AG08396 (cell line): ENCODE data around the gene FAM185A.
"Not testable (repeated sequence)": the region's sequence is repeated elsewhere in the genome, so short reads cannot be mapped to it uniquely, and the experiment has no call there.

Experiments
- DNase-seq: peaks from one replicate; pipeline ENCODE4 v3.0.0; 2012; ENCODE audit warnings: low spot score, mixed read lengths

Gene FAM185A

DNA sequence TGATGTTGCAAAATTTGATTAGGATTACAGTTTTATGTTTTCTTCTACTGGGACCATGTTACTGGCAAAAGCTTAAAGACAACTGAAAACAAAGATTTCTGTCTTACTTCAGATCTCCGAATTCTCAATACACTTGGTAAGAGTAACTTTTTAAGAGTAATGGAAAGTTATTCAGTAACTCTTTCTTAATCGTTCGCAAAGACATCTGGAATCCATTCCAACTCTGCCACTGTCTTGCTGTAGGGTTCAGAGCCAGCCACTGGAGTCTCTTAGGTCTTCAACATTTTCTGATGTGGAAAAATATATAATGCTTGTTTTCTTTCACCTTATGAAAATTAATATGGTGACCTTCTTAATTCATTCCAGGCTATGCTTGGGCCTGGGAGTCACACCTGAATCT lies 29.9 kb downstream of the FAM185A start:
- DNase-seq = not testable (repeated sequence)

DNA sequence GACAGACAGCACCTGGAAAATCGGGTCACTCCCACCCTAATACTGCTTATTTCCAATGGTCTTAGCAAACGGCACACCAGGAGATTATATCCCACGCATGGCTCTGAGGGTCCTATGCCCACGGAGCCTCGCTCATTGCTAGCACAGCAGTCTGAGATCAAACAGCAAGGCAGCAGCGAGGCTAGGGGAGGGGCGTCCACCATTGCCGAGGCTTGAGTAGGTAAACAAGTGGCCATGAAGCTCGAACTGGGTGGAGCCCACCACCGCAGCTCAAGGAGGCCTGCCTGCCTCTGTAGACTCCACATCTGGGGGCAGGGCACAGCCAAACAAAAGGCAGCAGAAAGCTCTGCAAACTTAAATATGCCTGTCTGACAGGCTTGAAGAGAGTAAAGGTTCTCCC lies 32.1 kb downstream of the FAM185A start:
- DNase-seq = not testable (repeated sequence)

DNA sequence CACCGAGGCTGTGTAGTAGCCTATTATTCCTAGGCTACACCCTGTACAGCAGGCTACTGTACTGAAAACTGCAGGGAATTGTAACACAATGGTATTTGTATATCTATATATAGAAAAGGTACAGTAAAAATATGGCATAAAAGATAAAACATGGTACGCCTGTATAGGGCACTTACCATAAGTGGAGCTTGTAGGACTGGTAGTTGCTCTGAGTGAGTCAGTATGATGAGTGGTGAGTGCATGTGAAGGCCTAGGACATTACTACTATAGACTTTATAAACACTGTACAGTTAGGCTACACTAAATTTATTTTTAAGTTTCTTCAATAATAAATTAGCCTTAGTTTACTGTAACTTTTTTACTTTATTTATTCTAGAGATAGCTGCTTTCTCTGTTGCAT lies 40.0 kb downstream of the FAM185A start:
- DNase-seq = not testable (repeated sequence)

DNA sequence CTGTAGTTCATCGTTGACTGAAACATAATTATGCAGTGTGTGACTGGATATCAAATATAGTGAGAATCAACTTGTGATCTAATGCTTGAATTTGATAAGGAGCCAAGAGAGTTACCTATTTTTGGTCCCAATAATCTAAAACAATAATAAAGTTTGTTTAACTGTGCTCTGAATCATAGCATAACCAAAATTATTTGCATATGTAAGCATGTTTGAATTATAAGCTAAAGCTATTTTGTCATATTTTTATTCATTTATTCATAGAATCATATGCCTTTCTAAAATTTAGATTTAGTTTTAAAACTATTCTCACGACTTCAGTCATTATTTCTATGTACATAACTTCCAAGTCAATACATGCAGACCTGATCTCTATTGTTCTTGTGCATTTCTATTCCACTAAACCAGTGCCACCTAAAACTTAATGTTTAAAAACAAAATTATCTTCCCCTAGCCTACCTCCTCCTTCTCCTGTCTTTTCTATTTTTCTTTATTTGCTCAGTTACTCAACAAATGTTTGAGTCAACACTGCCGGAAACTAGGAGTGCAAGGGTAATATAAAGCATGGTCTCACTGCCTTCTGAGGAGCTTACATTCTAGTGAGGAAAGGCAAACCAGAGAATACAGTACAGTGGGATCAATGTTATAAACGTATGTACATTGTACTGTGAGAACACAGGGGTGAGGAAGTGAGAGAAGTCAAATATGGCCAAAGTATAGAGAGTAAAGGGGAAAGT lies 41.7 kb downstream of the FAM185A start:
- not testable (repeated sequence) for DNase-seq

DNA sequence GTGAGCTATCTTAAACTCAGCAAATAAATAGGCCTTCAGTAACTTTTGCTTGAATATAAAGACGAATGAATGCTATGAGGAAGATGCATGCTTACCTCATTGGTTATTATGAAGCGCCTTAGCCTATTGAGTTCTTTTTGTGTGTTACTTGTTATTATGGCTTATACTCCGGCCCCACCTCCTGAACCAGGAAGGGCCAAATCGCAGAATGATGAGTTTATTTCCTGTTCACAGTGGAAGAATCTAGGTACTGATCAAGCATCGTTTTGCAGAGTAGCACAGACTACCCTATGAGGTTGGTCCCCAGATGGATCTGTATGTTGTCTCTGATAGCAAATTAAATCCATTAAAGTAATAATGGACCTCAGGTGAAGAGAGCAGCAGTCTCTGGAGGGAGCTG lies 42.6 kb downstream of the FAM185A start:
- not testable (repeated sequence) for DNase-seq

DNA sequence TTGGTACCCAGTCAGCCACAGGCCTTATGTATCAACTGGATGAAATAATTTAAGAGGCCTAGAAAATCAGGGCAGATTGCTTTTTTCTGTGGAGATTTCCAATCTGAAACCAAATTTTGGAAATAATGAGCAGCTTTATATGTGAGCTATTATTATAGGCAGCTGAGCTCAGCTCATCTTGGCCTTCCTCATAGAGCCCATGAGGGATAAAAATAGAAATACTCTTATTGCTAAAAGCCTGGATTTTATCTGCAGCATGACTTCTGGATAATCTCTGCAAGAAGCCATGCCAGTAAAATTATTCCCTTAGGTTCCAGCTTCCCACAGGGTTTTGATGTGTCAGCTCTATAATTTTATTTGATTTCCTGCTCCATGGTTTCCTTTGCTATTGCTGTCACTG lies 43.0 kb downstream of the FAM185A start:
- not testable (repeated sequence) for DNase-seq

DNA sequence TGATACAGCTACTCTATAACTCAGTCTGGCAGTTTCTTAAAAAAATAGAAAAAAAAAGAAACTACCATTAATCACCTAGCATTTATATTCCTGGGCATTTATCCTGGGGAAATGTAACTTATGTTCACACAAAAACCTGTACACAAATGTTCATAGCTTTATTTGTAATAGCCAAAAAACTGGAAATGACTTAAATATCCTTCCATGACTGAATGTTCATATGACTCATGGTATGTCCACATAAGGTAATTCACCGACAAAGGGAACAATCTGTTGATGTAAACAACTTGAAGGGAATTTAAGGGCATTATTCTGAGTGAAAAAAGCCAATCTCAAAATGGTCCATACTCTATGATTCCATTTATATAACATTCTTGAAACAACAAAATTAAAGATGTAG lies 45.8 kb downstream of the FAM185A start:
- not testable (repeated sequence) for DNase-seq

DNA sequence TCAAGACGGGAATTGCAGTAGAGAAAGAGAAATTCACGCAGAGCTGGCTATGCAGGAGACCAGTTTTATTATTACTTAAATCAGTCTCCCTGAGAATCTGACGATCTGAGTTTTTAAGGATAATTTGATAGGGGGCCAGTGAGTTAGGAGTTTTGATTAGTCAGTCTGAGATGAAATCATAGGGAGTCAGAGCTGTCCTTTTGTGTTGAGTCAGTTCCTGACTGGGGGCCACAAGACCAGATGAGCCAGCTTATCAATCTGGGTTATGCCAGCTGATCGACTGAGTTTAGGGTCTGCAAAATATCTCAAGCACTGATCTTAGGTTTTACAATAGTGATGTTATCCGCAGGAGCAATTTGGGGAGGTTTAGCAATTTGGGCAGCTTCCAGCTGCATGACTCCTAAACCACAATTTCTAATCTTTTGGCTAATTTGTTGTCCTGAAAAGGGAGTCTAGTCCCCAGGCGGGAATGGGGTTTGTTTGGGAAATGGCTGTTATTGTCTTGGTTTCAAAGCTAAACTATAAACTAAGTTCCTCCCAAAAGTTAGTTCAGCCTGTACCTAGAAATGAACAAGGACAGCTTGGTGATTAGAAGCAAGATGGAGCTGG lies 47.3 kb downstream of the FAM185A start:
- not testable (repeated sequence) for DNase-seq

DNA sequence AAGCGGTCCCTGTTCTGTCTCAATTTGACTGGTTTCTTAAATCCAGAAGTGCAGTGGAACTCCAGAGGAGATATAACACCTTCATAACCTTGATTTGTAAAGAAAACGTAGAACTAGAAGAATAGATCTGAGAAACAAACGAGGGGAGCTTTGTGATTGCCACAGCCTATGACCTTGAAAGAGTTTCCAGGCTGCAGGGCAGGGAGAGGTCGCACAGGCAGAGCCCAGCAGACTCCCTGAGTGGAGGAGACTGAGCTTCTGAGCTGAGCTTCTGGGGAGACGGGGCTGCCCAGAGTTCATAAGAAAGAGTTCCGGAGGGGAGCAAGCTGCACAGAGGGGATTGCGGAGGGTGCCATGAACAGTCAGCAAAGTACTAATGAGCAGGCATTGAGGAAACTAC lies 57.8 kb downstream of the FAM185A start:
- no peak for DNase-seq

DNA sequence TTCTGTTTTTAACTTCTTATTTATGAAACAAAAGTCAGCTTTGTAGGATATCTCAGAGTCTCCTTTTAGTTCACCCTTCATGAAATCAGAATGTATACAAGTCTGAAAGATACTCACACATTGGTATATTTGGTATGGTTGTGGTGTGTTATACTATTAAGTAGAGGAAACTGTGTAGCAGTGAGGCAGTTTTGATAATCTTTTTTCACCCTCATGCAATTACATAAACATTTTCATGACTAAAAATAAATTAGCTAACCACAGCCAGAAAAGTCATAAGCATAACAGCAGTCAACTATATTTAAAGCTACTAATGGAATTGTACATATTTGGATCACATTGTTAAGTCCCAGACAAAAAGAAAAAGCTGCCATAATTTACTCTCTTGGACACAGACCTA lies 62.1 kb downstream of the FAM185A start:
- no peak for DNase-seq

DNA sequence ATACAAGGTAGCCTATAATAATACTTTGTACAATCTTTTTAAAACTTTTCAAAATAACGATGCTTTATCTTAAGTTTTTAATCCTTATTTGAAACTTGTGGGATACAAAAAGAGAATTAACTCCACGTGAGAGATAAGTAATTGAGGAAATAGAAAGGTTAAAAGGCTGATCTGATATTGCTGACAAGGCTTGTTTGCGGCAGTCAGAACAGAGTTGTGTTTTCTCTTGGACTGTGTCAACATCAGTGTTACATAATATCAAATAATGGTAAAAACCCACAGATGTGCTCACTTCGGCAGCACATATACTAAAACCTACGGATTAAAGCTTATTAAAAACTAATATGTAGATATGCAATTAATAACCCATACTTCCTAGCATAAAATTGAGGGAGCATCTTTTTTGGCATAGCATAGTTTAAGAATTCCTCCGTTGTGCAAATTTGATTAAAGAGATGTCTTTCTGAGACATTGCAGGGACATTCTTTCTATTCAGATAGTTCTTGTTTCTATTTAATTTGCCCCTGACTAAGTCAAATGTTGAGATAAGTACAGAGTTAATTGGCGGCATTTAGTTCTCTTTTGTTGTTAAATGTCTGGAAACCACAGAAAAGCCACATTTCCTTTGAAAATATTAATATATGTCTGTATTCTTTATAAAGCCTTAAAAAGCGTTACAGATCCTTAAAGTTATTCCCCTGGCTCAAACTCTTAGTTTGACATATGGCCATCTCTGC lies 63.3 kb downstream of the FAM185A start:
- DNase-seq = no peak

DNA sequence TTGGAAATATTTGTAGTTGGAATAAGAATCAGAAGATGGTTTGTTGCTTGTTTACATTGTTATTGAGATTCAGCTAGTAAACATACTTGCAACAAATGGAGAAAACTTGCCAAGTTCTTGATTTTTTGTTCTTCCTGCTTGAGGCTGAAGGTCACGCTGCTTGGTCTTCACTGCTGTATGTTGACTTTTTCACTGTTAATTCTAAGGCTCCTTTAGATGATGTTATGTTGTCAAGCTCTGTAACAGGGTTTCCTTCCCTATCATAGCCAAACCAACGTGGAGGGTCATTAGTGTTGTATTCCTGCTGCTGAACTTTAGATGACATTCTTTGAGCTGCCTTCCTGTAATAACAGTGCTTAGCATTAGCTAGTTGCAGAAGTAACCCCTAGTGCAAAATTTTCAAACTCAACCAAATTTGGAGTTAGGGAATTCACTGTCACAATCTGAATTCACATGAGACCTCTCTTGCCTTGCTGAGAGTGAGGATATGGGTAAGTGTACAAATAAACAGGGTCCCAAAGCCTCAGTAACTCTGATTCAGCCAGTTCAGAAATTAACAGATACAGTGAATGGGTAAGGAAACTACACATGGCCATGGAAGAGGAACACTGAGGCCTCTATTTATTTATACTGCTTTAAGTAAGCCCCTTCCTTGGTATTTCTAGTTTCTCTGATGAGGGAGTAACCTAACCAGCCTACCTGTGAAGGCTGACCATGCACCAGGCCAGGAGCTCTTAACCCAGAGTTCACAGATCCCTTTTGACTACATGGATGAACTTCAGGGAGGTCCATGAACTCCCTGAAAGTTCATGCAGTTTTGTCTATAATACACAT lies 64.6 kb downstream of the FAM185A start:
- no peak for DNase-seq

DNA sequence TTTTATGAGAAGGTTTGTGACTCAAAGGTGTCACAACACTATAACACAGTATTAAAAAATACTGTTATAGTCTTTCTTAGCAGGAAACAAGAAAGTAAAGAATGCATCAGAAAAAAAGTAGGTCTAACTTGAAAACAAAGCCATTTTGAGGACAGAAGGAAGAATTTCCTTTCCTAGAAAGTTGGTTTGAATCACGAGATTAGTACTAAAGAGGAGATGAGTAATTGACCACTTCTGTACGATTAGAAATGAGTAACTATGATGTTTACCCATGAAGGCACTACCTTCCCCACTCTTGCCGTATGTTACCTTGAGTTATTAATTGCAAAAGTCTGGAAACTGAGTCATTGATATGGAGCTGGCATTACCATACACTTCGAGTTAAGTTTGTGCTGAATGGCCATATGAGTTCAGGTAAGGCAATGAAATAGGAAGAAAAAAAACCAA lies 65.2 kb downstream of the FAM185A start:
- peak; percentile 30 for DNase-seq

DNA sequence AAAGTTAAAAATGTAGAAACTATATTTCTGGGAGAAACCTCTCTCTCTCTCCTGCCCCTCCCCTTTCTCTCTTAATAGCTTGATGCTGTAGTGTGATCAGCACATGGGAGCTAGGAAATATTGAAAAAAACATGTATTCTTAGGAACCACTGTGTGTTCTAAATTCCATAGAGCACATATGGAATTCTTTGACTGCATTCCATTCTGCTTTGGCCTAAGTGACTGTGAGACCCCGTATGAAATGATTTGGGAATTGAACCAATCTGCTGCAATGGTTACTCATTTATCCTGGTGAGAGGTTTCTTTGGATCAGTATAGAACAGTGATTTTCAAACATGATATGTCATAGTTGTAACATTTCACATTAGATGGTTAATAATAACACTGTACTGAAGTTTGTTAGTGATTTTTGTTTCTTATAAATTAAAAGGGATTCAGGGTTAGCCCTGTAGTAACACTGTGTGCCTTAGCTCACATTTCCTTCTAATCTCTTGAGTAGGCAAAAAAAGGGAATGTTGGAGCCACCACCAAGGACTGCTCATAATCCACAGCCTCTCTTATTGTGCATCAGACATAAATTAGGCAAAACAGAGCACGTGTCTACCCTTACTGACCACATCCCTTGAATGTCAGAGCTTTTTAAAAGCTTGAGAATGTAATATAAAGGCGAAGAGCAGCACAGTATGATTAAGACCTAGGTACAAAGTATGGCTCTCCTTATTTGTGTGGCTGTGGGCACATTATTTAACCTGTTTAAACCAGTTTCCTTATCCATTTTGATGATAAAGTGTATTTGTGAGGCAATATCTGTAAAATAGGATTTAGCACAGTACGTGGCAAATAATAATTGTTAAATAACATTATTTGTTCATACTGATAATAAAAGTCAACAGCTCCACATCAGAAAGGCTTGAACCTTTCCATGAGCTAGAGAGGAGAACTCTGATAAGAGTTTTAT lies 69.1 kb downstream of the FAM185A start:
- no peak for DNase-seq

DNA sequence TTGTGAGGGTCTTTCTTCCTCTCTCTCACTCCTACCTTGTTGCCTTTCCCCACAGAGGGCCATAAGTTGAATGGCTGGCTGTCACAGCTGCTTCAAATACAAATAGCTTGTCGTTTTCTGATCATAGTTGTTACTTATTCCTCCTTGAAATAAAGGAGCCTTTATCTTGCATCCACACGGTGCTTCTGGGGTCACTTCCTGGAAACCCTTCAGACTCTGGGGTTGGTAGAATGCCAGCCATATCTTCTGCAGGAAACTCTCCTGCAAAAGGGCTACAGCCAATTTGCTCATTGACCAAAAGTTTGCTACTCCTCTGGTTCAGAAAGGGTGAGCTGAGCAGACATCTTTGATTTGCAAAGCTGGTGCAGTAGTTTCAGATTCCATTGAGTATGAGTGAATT lies 70.4 kb downstream of the FAM185A start:
- DNase-seq = no peak

DNA sequence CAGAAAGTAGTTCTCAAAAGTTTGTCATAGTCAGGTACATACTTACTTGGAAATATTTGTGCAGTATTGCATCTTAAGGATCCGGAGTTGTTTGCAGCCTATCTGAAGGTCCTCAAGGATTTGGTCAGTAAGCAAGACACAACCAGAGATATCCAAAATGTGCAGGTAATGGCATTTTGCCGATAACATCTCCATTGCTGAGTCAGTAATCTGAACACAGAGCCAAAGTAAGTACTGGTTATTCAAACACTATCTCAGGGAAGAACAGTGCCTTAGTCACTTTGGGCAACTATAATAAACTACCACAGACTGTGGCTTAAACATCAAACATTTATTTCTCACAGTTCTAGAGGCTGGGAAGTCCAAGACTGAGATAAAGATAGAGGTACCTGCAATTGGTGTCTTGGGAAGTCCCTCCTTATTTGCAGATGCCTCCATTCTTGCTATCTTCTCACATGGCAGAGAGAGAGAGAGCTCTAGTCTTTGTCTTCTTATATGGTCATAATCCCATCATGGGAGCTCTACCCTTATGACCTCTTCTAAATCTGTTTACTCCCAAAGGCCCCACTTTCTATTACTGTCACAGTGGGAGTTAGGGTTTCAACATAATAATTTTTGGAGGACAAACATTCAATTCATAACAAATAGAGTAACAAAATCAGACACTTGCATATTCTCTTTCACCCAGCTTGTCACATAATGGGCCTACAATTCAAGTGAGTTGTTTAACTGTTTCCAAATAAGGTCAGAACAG lies 73.4 kb downstream of the FAM185A start:
- DNase-seq = no peak

DNA sequence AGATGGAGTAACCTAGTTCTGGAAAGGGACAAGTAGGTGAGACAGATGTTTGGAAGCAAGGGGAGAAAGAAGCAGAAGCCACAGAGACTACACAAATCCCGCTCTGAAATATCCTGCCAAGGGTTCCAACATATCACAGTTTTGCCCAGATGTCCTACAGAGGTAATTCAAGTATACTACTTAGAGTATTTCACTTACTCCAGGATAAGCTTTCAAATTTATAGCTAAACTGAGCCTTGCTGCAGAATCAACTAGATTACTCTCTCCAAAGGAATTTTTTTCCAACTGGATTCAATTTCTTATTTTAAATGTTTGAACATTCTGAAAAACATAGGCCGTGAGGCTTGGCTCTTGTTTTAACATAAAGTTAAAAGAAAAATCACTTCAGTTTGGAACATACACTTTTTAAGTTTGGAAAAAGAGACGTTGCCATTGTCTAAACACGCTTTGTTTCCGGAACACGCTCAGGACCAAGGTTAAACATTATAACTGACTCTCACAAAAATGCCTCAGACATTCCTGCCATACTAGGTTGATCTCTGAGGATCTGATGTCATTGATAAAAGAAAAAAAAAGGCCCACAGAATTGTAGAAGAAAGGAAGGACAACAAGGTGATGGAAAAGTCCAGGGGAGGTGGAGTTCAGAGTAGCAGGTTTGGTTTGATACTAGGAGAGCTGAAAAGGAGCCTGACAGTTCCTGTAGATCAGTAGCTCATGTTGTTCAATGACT lies 74.8 kb downstream of the FAM185A start:
- DNase-seq = no peak

DNA sequence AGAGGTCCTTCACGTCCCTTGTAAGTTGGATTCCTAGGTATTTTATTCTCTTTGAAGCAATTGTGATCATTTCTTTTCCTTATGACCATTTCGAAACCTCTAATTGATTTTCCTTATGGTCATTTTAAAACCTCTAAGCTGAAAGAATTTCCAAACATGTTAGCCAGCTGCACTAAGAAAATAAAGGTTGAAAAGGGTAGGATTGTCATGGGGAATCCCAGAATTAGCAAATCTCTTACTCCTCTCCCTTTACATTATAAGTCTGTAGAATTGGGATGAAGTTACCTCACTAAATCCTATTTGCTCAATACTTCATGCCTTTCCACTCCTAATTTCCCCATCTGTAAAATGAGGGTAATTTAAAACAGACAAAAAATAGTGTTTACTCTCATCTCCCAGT lies 79.5 kb downstream of the FAM185A start:
- DNase-seq = no peak

DNA sequence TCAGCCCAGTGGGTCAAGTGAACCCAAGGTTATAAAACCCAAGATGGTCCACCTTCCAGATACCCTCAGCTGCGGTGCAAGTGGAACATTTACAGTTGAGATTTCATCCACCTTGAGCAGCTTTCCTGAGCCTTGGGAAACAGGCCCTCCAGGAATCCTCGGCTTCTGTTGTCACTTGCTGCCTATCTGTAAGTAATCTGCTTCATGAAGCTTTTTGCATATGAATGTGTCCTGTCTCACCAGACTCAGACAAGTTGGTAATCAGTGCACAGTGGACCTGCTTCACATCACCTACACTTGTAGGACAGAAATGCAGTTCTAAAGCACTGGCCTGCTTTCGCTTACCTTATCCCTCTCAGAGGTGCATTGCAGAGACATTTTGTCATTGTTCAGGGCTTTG lies 80.3 kb downstream of the FAM185A start:
- DNase-seq = no peak

DNA sequence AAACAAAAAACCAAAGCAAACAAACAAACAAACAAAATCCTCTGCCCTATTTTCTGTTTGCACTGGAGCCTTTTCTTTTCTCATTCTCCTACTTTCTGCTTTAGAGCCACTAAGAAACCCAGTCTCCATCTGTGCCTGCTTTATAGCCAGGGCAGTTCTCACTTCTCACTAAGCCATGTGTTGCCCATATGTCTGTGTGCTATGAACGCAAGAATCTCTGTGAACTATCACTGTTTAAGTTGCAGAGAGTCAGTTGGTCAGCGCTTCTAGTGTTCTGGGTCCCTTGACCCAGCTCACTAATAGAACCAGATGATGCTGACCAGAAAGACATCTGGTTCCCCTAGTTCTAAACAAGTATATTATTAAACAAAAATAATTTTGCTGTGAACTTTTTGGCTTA lies 81.4 kb downstream of the FAM185A start:
- DNase-seq = no peak
